ENCODE data around the gene GRM5. TPM values are rescaled to one million over a fixed set of nuclear protein-coding genes. Genes with fewer than 3 reads are reported as not detected.
A peak's percentile ranks its signal among the peaks of the same experiment; 100 is the strongest.
"Not testable (repeated sequence)": the region's sequence is repeated elsewhere in the genome, so short reads cannot be mapped to it uniquely, and the experiment has no call there.

The GRM5 gene
- total RNA-seq, 1 experiment from 2014 or later, result 0.03 TPM

DNA sequence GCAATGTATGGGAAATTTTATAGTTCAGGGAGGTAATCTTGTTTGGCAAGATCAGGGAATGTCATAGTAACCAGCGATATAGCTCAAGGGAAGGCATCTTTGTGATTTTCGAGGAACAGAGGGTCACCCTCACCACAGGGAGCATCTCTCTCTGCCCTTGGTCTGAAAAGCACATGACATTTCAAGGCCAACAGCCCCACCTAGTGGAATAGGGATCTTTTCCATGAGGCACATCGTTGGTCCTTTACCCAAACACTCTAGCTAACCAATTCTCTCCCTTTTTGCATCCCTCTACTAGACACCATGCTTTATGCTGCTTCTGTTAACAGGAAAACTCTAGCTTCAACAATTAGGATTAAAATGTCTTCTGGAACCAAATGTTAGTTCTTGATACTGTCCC, 179.0 kb downstream of the GRM5 start:
- POLR2A ChIA-PET, result no interaction called here
- no peak overlapping the region for H3K27ac ChIP-seq (ENCODE audit: low read length)
- H3K36me3 ChIP-seq (ENCODE audit: control insufficient read depth, insufficient read depth, low read length), result no peaks in the 10 kb centered on the region
- ATAC-seq (peak; percentile 74; the same call in 1 of the 2 replicates), DNase-seq (ENCODE audit: low read depth, low spot score) (peak; percentile 51)
- CTCF ChIA-PET, result no interaction called here
- TF ChIP-seq, protein P1, sequence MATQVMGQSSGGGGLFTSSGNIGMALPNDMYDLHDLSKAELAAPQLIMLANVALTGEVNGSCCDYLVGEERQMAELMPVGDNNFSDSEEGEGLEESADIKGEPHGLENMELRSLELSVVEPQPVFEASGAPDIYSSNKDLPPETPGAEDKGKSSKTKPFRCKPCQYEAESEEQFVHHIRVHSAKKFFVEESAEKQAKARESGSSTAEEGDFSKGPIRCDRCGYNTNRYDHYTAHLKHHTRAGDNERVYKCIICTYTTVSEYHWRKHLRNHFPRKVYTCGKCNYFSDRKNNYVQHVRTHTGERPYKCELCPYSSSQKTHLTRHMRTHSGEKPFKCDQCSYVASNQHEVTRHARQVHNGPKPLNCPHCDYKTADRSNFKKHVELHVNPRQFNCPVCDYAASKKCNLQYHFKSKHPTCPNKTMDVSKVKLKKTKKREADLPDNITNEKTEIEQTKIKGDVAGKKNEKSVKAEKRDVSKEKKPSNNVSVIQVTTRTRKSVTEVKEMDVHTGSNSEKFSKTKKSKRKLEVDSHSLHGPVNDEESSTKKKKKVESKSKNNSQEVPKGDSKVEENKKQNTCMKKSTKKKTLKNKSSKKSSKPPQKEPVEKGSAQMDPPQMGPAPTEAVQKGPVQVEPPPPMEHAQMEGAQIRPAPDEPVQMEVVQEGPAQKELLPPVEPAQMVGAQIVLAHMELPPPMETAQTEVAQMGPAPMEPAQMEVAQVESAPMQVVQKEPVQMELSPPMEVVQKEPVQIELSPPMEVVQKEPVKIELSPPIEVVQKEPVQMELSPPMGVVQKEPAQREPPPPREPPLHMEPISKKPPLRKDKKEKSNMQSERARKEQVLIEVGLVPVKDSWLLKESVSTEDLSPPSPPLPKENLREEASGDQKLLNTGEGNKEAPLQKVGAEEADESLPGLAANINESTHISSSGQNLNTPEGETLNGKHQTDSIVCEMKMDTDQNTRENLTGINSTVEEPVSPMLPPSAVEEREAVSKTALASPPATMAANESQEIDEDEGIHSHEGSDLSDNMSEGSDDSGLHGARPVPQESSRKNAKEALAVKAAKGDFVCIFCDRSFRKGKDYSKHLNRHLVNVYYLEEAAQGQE (IDR thresholded peaks at IDR 0.05; ENCODE audit: insufficient read depth in 1 of 2, low read depth in 2 of 2, low read length in 1 of 2), result no peak
- TF ChIP-seq POLR2AphosphoS5 (IDR thresholded peaks at IDR 0.05; ENCODE audit: low read depth, low read length) (no peak), TCF7L2 (IDR thresholded peaks at IDR 0.05; ENCODE audit: low read depth, low read length) (no peak), SIN3A (IDR thresholded peaks at IDR 0.05; ENCODE audit: borderline replicate concordance, insufficient read depth, low read depth, low read length) (no peak)
- TF ChIP-seq, protein P2, sequence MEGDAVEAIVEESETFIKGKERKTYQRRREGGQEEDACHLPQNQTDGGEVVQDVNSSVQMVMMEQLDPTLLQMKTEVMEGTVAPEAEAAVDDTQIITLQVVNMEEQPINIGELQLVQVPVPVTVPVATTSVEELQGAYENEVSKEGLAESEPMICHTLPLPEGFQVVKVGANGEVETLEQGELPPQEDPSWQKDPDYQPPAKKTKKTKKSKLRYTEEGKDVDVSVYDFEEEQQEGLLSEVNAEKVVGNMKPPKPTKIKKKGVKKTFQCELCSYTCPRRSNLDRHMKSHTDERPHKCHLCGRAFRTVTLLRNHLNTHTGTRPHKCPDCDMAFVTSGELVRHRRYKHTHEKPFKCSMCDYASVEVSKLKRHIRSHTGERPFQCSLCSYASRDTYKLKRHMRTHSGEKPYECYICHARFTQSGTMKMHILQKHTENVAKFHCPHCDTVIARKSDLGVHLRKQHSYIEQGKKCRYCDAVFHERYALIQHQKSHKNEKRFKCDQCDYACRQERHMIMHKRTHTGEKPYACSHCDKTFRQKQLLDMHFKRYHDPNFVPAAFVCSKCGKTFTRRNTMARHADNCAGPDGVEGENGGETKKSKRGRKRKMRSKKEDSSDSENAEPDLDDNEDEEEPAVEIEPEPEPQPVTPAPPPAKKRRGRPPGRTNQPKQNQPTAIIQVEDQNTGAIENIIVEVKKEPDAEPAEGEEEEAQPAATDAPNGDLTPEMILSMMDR (IDR thresholded peaks at IDR 0.05), result peak; percentile 46
- 0 out of 2 replicates have a peak, but pooled peaks cover 2% of the 10 kb centered on the region for H3K9me3 ChIP-seq (ENCODE audit: control insufficient read depth, insufficient read depth, low read depth, low read length)
- in situ Hi-C loops (cut with HindIII; ENCODE audit: low pct_unique_long_range_greater_than_20kb, low sequenced_read_pairs) (no loop called here), intact Hi-C loops (cut with micrococcal nuclease; ENCODE audit: unreplicated experiment) (no loop called here)
- no peak overlapping the region for H3K4me3 ChIP-seq (ENCODE audit: low read depth in 2 of 2, low read length in 2 of 2)
- BruUV-seq (replicated peaks), result no TSS peak
- H3K27me3 ChIP-seq (ENCODE audit: control insufficient read depth, insufficient read depth, low read length), result no peaks in the 10 kb centered on the region
- no peaks in the 10 kb centered on the region for H3K4me1 ChIP-seq (ENCODE audit: control insufficient read depth, insufficient read depth, low read length)

DNA sequence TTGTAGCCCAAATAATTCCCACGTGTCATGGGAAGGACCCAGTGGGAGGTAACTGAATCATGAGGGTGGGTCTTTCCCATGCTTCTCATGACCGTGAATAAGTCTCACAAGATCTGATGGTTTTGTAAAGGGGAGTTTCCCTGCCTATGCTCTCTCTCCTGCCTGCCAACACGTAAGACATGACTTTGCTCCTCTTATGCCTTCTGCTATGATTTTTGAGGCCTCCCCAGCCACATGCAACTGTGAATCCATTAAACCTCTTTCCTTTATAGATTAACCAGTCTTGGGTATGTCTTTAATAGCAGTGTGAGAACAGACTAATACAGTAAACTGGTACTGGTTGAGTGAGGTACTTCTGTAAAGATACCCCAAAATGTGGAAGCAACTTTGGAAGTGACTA, 183.0 kb downstream of the GRM5 start:
- intact Hi-C loops (cut with micrococcal nuclease; ENCODE audit: unreplicated experiment); POLR2A ChIA-PET; H3K4me1 ChIP-seq (ENCODE audit: control insufficient read depth, insufficient read depth, low read length); ATAC-seq; H3K27me3 ChIP-seq (ENCODE audit: control insufficient read depth, insufficient read depth, low read length); DNase-seq (ENCODE audit: low read depth, low spot score); H3K36me3 ChIP-seq (ENCODE audit: control insufficient read depth, insufficient read depth, low read length); H3K27ac ChIP-seq (ENCODE audit: low read length); CTCF ChIA-PET; H3K9me3 ChIP-seq (ENCODE audit: control insufficient read depth, insufficient read depth, low read depth, low read length); BruUV-seq (replicated peaks); in situ Hi-C loops (cut with HindIII; ENCODE audit: low pct_unique_long_range_greater_than_20kb, low sequenced_read_pairs); H3K4me3 ChIP-seq (ENCODE audit: low read depth in 2 of 2, low read length in 2 of 2): not testable (repeated sequence)

DNA sequence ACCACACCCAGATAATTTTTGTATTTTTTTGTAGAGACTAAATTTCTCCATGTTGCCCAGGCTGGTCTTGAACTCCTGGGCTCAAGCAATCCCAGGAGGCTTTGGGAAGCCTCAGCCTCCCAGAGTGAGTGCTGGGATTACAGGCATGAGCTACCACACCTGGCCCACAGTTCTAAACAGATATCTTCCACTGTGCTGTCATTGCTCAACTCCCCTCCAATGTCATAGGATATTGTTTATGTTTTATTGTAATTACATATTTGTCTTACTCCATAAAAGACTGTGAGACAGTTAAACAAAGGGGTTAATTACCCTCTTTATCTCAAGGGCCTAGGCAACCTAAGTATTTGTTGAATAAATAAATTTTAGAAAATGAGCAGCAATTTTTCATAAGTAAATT, 204.2 kb downstream of the GRM5 start:
- no peaks in the 10 kb centered on the region for H3K36me3 ChIP-seq (ENCODE audit: control insufficient read depth, insufficient read depth, low read length)
- H3K27ac ChIP-seq (ENCODE audit: low read length), result no peak overlapping the region
- POLR2A ChIA-PET, result no interaction called here
- no peaks in the 10 kb centered on the region for H3K4me1 ChIP-seq (ENCODE audit: control insufficient read depth, insufficient read depth, low read length)
- DNase-seq (ENCODE audit: low read depth, low spot score), result no peak
- no peak for ATAC-seq
- CTCF ChIA-PET, result no interaction called here
- TF ChIP-seq SIN3A (IDR thresholded peaks at IDR 0.05; ENCODE audit: borderline replicate concordance, insufficient read depth, low read depth, low read length), result no peak
- TF ChIP-seq, protein P1 (IDR thresholded peaks at IDR 0.05; ENCODE audit: insufficient read depth in 1 of 2, low read depth in 2 of 2, low read length in 1 of 2), result no peak
- TF ChIP-seq, protein P2 (IDR thresholded peaks at IDR 0.05), result no peak
- no peak for TF ChIP-seq POLR2AphosphoS5 (IDR thresholded peaks at IDR 0.05; ENCODE audit: low read depth, low read length)
- no peak for TF ChIP-seq TCF7L2 (IDR thresholded peaks at IDR 0.05; ENCODE audit: low read depth, low read length)
- no TSS peak for BruUV-seq (replicated peaks)
- H3K27me3 ChIP-seq (ENCODE audit: control insufficient read depth, insufficient read depth, low read length), result no peaks in the 10 kb centered on the region
- H3K4me3 ChIP-seq (ENCODE audit: low read depth in 2 of 2, low read length in 2 of 2), result no peak overlapping the region
- intact Hi-C loops (cut with micrococcal nuclease; ENCODE audit: unreplicated experiment) (no loop called here), in situ Hi-C loops (cut with HindIII; ENCODE audit: low pct_unique_long_range_greater_than_20kb, low sequenced_read_pairs) (no loop called here)
- H3K9me3 ChIP-seq (ENCODE audit: control insufficient read depth, insufficient read depth, low read depth, low read length), result no peaks in the 10 kb centered on the region

DNA sequence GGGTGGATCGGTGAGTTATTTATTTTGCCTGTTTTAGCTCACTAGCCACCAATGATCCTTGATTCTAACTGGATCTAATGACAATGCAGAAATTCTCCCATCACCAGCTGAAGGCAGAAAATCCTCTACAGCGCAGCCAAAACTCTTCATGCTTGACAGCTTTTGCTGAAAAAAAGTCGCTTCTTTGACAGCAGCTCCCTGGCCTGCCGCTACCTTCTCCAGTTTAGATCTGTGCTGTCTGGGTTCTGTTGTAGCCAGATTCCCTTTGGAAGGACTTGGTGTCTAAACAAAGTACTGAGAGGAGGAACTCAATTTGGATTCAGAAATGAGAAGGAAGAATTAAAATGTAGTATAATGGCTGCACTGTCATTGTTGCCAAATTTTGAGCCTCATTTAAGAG, 205.4 kb downstream of the GRM5 start:
- H3K36me3 ChIP-seq (ENCODE audit: control insufficient read depth, insufficient read depth, low read length); BruUV-seq (replicated peaks); POLR2A ChIA-PET; ATAC-seq; H3K4me1 ChIP-seq (ENCODE audit: control insufficient read depth, insufficient read depth, low read length); H3K4me3 ChIP-seq (ENCODE audit: low read depth in 2 of 2, low read length in 2 of 2); H3K27ac ChIP-seq (ENCODE audit: low read length); H3K9me3 ChIP-seq (ENCODE audit: control insufficient read depth, insufficient read depth, low read depth, low read length); intact Hi-C loops (cut with micrococcal nuclease; ENCODE audit: unreplicated experiment); H3K27me3 ChIP-seq (ENCODE audit: control insufficient read depth, insufficient read depth, low read length); CTCF ChIA-PET; DNase-seq (ENCODE audit: low read depth, low spot score); in situ Hi-C loops (cut with HindIII; ENCODE audit: low pct_unique_long_range_greater_than_20kb, low sequenced_read_pairs): not testable (repeated sequence)

Measured in Panc1 (cell line).